Measurements from ENCODE around the gene TICAM2. TPM values are rescaled to one million over a fixed set of nuclear protein-coding genes. Genes with fewer than 3 reads are reported as not detected.

The TICAM2 gene
- total RNA-seq, 1 experiment from 2014 or later: 0.24 TPM

DNA sequence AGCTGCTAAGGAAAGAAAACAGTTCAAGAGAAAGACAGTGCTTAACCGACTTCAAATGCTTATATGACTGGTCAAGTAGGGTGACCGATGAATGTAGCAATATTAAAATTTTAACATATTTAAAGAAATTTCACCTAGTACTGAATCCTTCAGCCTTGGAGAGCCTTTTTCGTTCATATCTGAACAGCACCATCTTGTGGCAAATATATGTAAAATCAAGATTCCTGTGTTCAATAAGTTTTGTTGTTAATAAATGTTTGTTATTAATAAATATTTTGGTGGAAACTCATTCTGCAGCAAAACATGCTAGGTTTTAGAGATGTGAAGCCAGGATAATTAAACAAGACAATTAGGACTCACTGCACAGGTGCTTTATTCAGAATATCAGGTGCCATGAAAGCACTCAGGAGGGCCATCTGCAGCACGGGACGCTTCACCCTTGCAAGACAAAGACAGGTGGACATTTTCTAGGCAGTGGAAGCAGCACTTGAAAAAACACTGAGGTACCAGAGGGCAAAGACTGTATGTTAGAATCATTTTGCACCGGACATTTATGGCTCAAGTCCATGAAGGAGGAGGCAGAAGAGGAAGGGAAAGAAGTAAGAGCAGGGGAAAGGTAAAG lies 15.6 kb downstream of the TICAM2 start:
- Histone ChIP-seq H4K91ac (ENCODE audit: insufficient read length, low read depth, low read length) (no peak overlapping the region), H2BK5ac (ENCODE audit: insufficient read length, low read length) (no peak overlapping the region), H3K79me2 (ENCODE audit: insufficient read depth, low read length) (no peaks in the 10 kb centered on the region), H4K20me1 (ENCODE audit: control insufficient read depth, insufficient read depth, insufficient read length) (no peaks in the 10 kb centered on the region), H4K8ac (replicated peaks; ENCODE audit: insufficient read length, low read depth, low read length) (no peak overlapping the region), H3T11ph (ENCODE audit: low read length) (no peak overlapping the region), H3K27me3 (ENCODE audit: insufficient read depth, low read length) (no peaks in the 10 kb centered on the region), H3K9me3 (ENCODE audit: control insufficient read depth, low read depth, low read length) (no peaks in the 10 kb centered on the region), H3K23me2 (ENCODE audit: insufficient read length, low read depth, low read length, poor library complexity, severe bottlenecking) (no peaks in the 10 kb centered on the region), H4K5ac (ENCODE audit: insufficient read length, low read depth, low read length) (no peak overlapping the region), H3K4ac (ENCODE audit: low read depth, low read length) (no peak overlapping the region), H3K18ac (ENCODE audit: insufficient read length, low read depth, low read length) (no peak overlapping the region), H3K4me2 (ENCODE audit: insufficient read depth, insufficient read length, low read length) (no peak overlapping the region), H2BK120ac (ENCODE audit: low read depth, low read length, poor library complexity, severe bottlenecking) (no peak overlapping the region), H3K4me1 (ENCODE audit: insufficient read depth, low read length) (no peaks in the 10 kb centered on the region; the same call in 1 of the 2 replicates), H3K27ac (ENCODE audit: insufficient read length, low read depth, low read length) (no peak overlapping the region), H2BK20ac (ENCODE audit: low read depth, low read length, poor library complexity, severe bottlenecking) (no peak overlapping the region), H2AFZ (ENCODE audit: low read length) (no peak overlapping the region), H3K14ac (ENCODE audit: insufficient read depth, low read length) (no peak overlapping the region), H2BK12ac (ENCODE audit: insufficient read length, low read depth, low read length) (no peak overlapping the region), H3K9ac (ENCODE audit: extremely low read depth, insufficient read length, low read length) (no peak overlapping the region), H3K56ac (ENCODE audit: insufficient read length, low read depth, low read length) (no peak overlapping the region), H2AK5ac (ENCODE audit: insufficient read length, low read length) (no peak overlapping the region), H2BK15ac (ENCODE audit: low read depth, low read length) (no peak overlapping the region), H3K23ac (ENCODE audit: insufficient read length, low read depth, low read length) (no peak overlapping the region), H3K79me1 (ENCODE audit: insufficient read depth, low read depth, low read length, poor library complexity, severe bottlenecking) (no peaks in the 10 kb centered on the region)
- Mint-ChIP-seq H3K27me3 (ENCODE audit: low read depth) (no peaks in the 10 kb centered on the region), H3K9me3 (no peaks in the 10 kb centered on the region), H3K27ac (no peak overlapping the region), H3K4me3 (no peak overlapping the region), H3K36me3 (ENCODE audit: insufficient read depth in 1 of 3, low read depth in 3 of 3) (no peaks in the 10 kb centered on the region), H3K4me1 (peaks cover 5% of the 10 kb centered on the region in 2 experiments; a peak in 2 of 4 replicates)
- TF ChIP-seq, protein P1, sequence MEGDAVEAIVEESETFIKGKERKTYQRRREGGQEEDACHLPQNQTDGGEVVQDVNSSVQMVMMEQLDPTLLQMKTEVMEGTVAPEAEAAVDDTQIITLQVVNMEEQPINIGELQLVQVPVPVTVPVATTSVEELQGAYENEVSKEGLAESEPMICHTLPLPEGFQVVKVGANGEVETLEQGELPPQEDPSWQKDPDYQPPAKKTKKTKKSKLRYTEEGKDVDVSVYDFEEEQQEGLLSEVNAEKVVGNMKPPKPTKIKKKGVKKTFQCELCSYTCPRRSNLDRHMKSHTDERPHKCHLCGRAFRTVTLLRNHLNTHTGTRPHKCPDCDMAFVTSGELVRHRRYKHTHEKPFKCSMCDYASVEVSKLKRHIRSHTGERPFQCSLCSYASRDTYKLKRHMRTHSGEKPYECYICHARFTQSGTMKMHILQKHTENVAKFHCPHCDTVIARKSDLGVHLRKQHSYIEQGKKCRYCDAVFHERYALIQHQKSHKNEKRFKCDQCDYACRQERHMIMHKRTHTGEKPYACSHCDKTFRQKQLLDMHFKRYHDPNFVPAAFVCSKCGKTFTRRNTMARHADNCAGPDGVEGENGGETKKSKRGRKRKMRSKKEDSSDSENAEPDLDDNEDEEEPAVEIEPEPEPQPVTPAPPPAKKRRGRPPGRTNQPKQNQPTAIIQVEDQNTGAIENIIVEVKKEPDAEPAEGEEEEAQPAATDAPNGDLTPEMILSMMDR (conservative IDR thresholded peaks at IDR 0.05): peak; percentile 82
- no CpG with 5 or more reads among the region's 6 CpGs for WGBS (ENCODE audit: extremely low coverage, insufficient read length, low lambda C conversion rate)
- no peak for DNase-seq

Data from H9 (cell line).